Measurements from ENCODE around the gene SYCE1.

The SYCE1 gene

DNA sequence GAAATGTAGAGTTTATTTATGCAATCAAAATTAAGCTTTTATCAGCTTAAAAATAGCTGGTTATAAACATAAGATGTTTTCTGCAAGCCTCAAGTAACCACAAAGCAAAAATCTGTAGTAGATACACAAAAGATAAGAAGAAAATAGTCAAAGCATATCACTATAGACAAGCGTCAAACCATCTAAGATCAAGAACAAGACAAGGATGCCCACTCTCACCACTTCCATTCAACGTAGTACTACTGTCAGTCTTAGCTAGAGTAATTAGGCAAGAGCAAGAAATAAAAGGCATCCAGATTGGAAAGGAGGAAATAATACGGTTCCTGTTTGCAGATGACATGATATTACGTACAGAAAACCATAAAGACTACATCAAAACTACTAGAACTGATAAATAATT, 55.7 kb downstream of the SYCE1 start:
- DNase-seq: no peak

Measured in NCI-H2227 treated with DMSO at 0.1 percent for 48 hours (cell line).